Aorta (tissue), 5 donors: ENCODE results near the gene ERLIN1. TPM values are rescaled to one million over a fixed set of nuclear protein-coding genes. Genes with fewer than 3 reads are reported as not detected.

ENCODE experiments used
- ATAC-seq: fragments of 200-7000 bp; cut with Tn5 transposase; one replicate; pipeline ENCODE4 v1.9.1; 2022; ENCODE audit warnings: moderate library complexity; ENCODE audit not compliant: low FRiP score
- DNase-seq, 2 donors: peaks; one replicate each; pipeline ENCODE4 v3.0.0-alpha.2; 2020
- H3K27ac ChIP-seq, 2 donors: one replicate each; pipeline ENCODE4 v1.5.1; 2013; ENCODE audit warnings: low read length in 2 of 2, mild to moderate bottlenecking in 2 of 2, moderate library complexity in 2 of 2, control low read depth in 1 of 2, inconsistent platforms in 1 of 2, low read depth in 1 of 2
- H3K27me3 ChIP-seq, 2 donors: one replicate each; pipeline ENCODE4 v1.6.1; 2013; ENCODE audit warnings: control low read depth in 1 of 2, low read length in 1 of 2, mild to moderate bottlenecking in 1 of 2, moderate library complexity in 1 of 2; ENCODE audit not compliant: insufficient read depth in 2 of 2, control insufficient read depth in 1 of 2
- H3K36me3 ChIP-seq, 2 donors: one replicate each; pipeline ENCODE4 v1.6.1; 2013; ENCODE audit warnings: control low read depth in 1 of 2, low read length in 1 of 2, mild to moderate bottlenecking in 1 of 2; ENCODE audit not compliant: insufficient read depth in 2 of 2, control insufficient read depth in 1 of 2
- H3K4me1 ChIP-seq, 2 donors: one replicate each; pipeline ENCODE4 v1.6.1; 2013; ENCODE audit warnings: low read length in 2 of 2, control low read depth in 1 of 2, mild to moderate bottlenecking in 1 of 2, moderate library complexity in 1 of 2; ENCODE audit not compliant: insufficient read depth in 2 of 2, control insufficient read depth in 1 of 2
- H3K4me3 ChIP-seq, 2 donors: one replicate each; pipeline ENCODE4 v1.5.1; 2013; ENCODE audit warnings: low read length in 2 of 2, control low read depth in 1 of 2, mild to moderate bottlenecking in 1 of 2
- H3K9me3 ChIP-seq: one replicate; pipeline ENCODE4 v1.6.1; 2013; ENCODE audit warnings: mild to moderate bottlenecking, low read length; ENCODE audit not compliant: control insufficient read depth
- WGBS, 2 donors: extraction: QIAGEN DNeasy Blood & Tissue Kit; methylation state at CpG; one replicate each; pipeline ENCODE4 v1.1.7; 2013; 5-methylcytosine and 5-hydroxymethylcytosine counted together
- intact Hi-C, 2 donors: fragments of 100-400 bp; cut with DNase I; formaldehyde crosslinking; loops; one replicate each; pipeline versions ENCODE4 v1.14.2 to v1.15.0; 2022
- polyA plus RNA-seq, 2 donors: library from polyadenylated mRNA; stranded (reverse); fragments of 200-250 nt; gene quantifications; one replicate each; pipeline ENCODE4 v1.2.3, GENCODE V29; 2013
- total RNA-seq, 2 donors: library from RNA; stranded (reverse); fragmentation: NEBNext Ultra II Directional; extraction: Animal tissue kit (Norgen Biotek cat#: 25700); gene quantifications; one replicate each; pipeline ENCODE4 v1.2.1, GENCODE V29; 2021
- donor health status: healthy with polysubstance abuse.
- donor health status: Bipolar disorder and iron deficiency.
- donor health status: DM: no; HTN: no; CAD: no.
- donor health status: DM: no; HTN: no; CAD: no.
- donor health status: DM: yes; HTN: yes; CAD: no.

The ERLIN1 gene
- total and polyA plus RNA-seq, 4 donors = 5.9 to 20.7 (median 9.9) TPM

DNA sequence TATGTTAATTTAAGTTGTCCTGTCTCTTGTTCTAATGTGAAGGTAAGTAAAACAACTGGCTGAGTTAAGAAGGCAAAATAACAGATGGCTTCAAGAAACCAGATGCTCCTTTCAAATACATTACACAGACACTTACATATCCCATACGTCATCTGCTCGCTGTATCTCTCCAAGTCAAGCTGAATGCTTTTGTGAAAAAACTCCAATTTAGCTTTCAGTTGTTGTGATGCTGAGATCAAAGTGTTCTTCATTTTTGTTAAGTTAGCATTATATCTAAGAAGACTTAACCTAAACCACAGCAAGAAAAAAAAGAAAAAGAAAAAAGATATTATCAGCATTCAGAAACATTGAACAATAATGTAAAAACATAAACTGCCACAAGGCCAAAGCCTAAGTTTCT is 18.5 kb upstream of the ERLIN1 start:
- H3K27ac ChIP-seq = no peak overlapping the region
- no peaks in the 10 kb centered on the region for H3K27me3 ChIP-seq
- peaks cover 0 to 5% of the 10 kb centered on the region in 2 donors for H3K36me3 ChIP-seq
- no peaks in the 10 kb centered on the region for H3K4me1 ChIP-seq
- H3K9me3 ChIP-seq = no peaks in the 10 kb centered on the region
- no peak for DNase-seq
- WGBS, 2 donors = 95 to 97% methylated on average over 2 of the region's 2 CpGs
- H3K4me3 ChIP-seq = no peak overlapping the region
- no peak for ATAC-seq
- intact Hi-C loops = no loop called here

DNA sequence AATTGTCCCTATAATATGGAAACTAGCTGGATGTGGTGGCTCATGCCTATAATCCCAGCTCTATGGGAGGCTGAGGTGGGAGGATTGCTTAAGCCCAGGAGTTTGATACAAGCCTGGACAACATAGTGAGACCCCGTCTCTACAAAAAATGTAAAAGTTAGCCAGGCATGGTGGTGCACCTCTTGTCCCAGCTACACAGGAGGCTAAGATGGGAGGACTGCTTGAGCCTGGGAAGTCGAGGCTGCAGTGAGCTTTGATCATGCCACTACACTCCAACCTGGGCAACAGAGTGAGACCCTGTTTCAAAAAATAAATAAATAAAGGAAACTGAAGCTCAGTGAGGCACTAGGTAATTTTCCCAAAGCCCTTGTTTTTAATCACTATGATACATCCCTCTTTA is 15.7 kb upstream of the ERLIN1 start:
- WGBS, 2 donors = 91 to 94% methylated on average over 2 of the region's 2 CpGs
- no peak for ATAC-seq
- intact Hi-C loops = no loop called here
- H3K27ac ChIP-seq = no peak overlapping the region
- H3K36me3 ChIP-seq = peaks cover 3 to 5% of the 10 kb centered on the region in 2 donors
- H3K4me3 ChIP-seq = no peak overlapping the region
- H3K4me1 ChIP-seq = no peaks in the 10 kb centered on the region
- no peaks in the 10 kb centered on the region for H3K27me3 ChIP-seq
- H3K9me3 ChIP-seq = no peaks in the 10 kb centered on the region
- no peak for DNase-seq

DNA sequence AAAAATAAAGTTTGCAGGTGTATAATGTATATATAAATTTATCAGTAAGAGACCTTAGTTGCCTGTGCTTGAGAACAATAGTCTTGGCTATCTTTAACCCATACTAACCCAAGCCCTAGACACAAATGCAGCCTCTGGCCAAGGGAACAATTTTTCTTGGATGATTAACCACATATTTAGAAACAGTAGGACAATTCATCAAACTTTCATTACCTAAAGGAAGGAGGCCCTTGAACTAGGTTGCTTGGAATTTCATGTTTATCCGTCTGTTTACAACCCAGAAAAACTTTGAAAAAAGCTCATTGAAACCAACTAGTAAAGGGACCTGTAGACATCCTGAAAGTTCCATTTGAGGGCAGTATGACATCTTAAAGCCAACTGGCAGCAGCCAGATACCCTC is 8.9 kb upstream of the ERLIN1 start:
- Histone ChIP-seq H3K27me3 (no peaks in the 10 kb centered on the region), H3K9me3 (no peaks in the 10 kb centered on the region), H3K4me1 (no peaks in the 10 kb centered on the region), H3K4me3 (no peak overlapping the region), H3K27ac (no peak overlapping the region), H3K36me3 (peaks cover 7 to 9% of the 10 kb centered on the region in 2 donors)
- WGBS, 2 donors = 47 to 68% methylated on average over 1 of the region's 1 CpG
- intact Hi-C loops = no loop called here
- ATAC-seq (no peak), DNase-seq (no peak)

DNA sequence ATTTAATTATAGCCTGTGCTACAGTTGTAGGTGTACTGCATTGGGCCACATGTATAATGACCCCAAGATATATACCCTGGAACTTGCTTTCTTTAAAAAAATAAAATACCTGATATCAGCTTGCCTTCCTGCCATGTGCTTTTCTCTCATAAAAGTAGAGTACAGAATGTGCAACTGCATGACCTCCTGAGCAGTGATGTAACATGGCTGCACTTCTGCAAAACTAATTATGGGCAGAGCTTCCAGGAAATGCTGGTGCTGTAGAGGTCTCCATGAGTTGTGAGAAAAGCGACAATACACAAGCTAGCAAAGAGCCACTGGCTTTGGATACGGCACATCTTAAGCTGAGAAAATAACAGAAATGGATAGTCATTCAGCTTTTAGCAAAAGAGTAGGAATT is 6.5 kb upstream of the ERLIN1 start:
- Histone ChIP-seq H3K36me3 (peaks cover 6 to 7% of the 10 kb centered on the region in 2 donors), H3K9me3 (no peaks in the 10 kb centered on the region), H3K4me1 (no peaks in the 10 kb centered on the region), H3K27ac (no peak overlapping the region), H3K27me3 (no peaks in the 10 kb centered on the region), H3K4me3 (no peak overlapping the region)
- 84 to 87% methylated on average over 2 of the region's 2 CpGs for WGBS, 2 donors
- DNase-seq (no peak), ATAC-seq (no peak)
- intact Hi-C loops = no loop called here

DNA sequence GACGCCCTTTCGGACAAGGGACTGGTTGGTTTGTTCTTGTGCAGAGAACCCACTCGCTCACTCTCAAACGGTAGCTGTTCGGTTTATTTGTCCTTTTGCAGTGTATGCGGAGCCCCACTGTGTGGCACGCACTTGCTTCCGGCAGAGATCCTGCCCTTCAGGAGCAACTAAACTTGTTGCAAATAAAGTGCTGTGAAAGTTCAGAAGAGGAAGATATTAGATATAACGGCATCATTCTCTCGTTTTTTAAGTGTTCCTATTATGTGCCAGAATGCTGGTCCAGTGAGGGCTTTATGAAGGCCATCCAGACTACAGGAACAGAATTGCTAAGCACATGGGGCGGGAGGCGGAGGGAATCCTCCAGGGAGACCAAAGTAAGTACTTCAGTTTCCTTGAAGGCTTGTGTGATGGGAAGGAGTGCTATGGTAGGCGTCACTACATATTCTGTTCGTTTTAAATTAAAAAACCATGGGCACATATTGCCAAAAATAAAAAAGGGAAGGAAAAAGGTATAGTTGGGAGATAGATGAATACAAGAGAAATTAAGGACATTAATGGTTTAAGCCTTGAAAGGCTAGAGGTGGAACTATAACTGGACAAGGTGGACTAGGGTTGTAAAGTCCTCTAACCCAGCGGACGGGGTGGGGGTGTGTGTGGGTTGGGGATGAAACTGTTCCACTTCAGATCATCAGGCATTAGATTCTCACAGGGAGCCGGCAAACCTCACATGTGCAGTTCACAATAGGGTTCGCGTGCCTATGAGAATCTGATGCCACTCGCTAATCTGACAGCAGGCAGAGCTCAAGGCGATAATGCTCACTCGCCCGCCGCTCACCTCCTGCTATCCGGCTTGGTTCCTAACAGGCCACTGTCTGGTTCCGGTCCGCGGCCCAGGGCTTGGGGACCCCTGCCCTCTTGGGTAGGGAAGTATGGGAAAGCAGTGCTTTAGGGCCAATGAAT is 704 bp upstream of the ERLIN1 start:
- peaks cover 0 to 1% of the 10 kb centered on the region in 2 donors for H3K4me1 ChIP-seq
- intact Hi-C loops = loop anchor here in 1 of 2 donors (5.0 to 10.0 kb wide), 2 partner anchors 41 to 442 kb away; partner anchors contain the start of gene CHUK
- WGBS, 2 donors = 38 to 42% methylated on average over 28 of the region's 28 CpGs
- peak overlapping the region in 1 of 2 donors; percentile 46 for H3K27ac ChIP-seq
- H3K9me3 ChIP-seq = no peaks in the 10 kb centered on the region
- H3K27me3 ChIP-seq = no peaks in the 10 kb centered on the region
- peaks cover 2 to 6% of the 10 kb centered on the region in 2 donors for H3K36me3 ChIP-seq
- peak; percentile 27 for ATAC-seq
- H3K4me3 ChIP-seq = peak overlapping the region; percentile 43 to 74
- peak in 1 of 2 donors; percentile 52 for DNase-seq

DNA sequence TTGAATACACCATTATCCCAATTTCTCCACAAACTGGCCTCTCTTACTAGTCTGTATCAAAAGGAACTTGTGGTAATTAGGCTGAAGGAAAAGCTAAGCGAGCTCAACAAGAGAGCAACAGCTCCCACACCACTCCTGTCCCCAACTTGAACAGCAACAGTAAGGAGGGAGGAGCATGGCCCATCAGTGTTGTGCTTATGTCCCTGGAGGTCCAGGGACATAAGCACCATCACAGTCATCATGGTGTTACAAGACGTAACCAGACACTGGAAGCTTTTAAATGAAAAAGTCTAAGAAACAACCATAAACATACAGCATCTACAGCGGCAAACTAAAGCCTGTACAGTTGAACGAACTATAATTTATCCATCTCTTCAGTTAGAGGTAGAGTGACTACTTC is 989 bp downstream of the ERLIN1 start:
- no peak for ATAC-seq
- Histone ChIP-seq H3K27ac (no peak overlapping the region), H3K36me3 (no peaks in the 10 kb centered on the region), H3K27me3 (no peaks in the 10 kb centered on the region), H3K9me3 (no peaks in the 10 kb centered on the region), H3K4me1 (peaks cover 0 to 1% of the 10 kb centered on the region in 2 donors), H3K4me3 (peak overlapping the region; percentile 43 to 71)
- intact Hi-C loops = loop anchor here in 1 of 2 donors (5.0 to 10.0 kb wide), 2 partner anchors 42 to 440 kb away; partner anchors contain the start of gene CHUK
- 1 to 2% methylated on average over 4 of the region's 4 CpGs for WGBS, 2 donors
- no peak for DNase-seq

DNA sequence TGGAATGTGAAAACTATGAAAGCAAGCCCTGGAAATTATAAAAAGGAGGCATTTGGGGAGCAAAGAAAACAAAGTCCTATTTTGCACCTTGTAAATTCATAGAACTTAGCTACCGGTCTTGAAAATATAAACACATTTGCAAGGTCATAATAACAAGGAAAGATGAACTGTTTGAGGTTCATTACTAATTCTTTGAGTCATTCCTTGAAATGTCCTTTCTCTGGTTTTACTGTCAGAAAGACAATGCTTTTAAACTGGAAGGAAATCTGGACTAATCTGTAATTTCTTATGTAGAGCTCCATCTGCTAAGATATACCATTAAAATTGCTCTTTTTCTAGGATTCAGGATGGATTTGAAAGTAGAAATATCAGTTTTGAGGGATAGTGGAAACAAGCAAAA is 1.4 kb downstream of the ERLIN1 start:
- ATAC-seq = no peak
- H3K9me3 ChIP-seq = no peaks in the 10 kb centered on the region
- H3K4me3 ChIP-seq = no peak overlapping the region
- no peaks in the 10 kb centered on the region for H3K36me3 ChIP-seq
- peaks cover 0 to 1% of the 10 kb centered on the region in 2 donors for H3K4me1 ChIP-seq
- H3K27ac ChIP-seq = no peak overlapping the region
- no peak for DNase-seq
- intact Hi-C loops = loop anchor here in 1 of 2 donors (10.0 kb wide), 1 partner anchor 440 kb away; no protein-coding TSS in a partner anchor
- WGBS, 2 donors = 49 to 64% methylated on average over 1 of the region's 1 CpG
- no peaks in the 10 kb centered on the region for H3K27me3 ChIP-seq

DNA sequence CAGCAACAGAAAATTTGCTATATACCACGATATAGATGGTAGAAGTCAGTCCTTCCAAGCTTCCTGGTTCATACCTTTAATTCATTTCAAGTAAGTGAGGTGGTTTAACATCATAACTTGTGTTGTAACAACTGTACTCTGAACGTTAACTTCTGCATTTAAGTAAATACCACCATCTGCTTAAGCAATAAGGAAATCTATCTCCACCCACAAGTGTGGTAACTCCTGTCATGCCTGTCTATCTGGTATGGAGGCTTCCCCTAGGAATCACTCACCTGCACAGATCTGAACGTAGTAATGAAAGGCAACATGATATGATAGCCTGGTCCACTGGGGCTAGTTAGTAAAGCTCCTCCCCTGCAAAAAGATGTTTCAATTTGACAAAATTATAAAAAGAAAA is 2.3 kb downstream of the ERLIN1 start:
- Histone ChIP-seq H3K27me3 (no peaks in the 10 kb centered on the region), H3K9me3 (no peaks in the 10 kb centered on the region), H3K36me3 (no peaks in the 10 kb centered on the region), H3K4me1 (peaks cover 0 to 1% of the 10 kb centered on the region in 2 donors), H3K4me3 (no peak overlapping the region), H3K27ac (no peak overlapping the region)
- no peak for DNase-seq
- no peak for ATAC-seq
- intact Hi-C loops = loop anchor here in 1 of 2 donors (10.0 kb wide), 1 partner anchor 439 kb away; no protein-coding TSS in a partner anchor
- WGBS, 2 donors = 68 to 73% methylated on average over 3 of the region's 3 CpGs
